Activated CD4-positive, CD25-positive, alpha-beta regulatory T cell (primary cell): Measurements from ENCODE around the gene AGPAT4.

Experiments used
- DNase-seq, 4 experiments: peaks; one replicate each; lab custom pipeline; 2025; lab: John Stamatoyannopoulos, UW

The AGPAT4 gene

DNA sequence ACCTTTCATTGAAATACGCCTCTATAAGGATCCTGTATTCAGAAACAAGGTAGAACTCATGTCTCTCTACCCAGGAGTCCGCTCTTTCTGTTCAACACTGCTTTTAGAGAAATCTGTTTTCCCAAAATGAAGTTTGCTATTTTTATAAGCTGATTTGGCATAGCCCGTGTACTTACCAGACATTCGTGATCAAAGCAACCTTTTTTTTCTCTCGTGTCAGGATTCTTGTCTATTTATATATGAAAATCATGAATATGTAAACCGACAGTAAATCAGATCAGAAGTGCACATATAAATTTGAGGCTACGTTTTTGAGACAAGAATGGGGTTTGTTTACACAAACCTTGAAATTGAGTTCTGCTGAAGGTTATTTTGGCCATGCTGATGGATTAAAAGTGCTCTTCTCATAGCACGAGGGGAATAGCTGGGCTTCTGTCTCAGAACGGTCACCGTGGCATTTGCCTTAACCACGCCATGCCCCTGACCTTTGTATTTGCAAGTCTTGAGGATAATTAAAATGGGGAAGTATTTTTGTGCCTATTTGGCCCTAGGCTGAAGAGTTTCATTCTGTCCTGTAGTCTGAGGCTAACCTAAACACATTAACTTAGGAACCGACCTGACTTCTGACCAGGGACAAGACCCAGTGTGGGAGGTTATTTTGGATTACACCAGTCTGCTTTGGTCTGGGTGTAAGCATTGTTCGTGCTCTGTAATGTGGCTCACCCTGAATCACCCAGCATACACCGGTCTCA, 163.7 kb downstream of the AGPAT4 start:
- DNase-seq = no peak

DNA sequence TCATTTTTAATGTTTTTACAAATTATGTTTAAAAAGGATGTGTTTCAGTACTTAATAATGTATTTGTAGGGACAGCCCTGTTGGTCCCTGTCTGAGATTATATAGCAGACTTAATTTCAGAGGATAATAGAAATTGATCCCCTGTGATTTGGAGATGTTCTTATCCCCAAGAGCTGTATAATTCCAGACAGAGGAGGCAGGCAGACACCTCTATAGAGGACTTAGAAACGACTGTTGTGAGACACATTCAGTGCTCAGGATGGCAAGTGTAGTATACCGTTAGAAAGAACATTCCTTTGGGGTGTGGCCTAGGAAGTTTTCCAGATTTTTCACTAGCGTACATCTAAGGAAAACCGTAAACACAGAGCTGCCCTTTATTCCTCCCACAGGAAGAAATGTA, 164.5 kb downstream of the AGPAT4 start:
- DNase-seq = no peak

DNA sequence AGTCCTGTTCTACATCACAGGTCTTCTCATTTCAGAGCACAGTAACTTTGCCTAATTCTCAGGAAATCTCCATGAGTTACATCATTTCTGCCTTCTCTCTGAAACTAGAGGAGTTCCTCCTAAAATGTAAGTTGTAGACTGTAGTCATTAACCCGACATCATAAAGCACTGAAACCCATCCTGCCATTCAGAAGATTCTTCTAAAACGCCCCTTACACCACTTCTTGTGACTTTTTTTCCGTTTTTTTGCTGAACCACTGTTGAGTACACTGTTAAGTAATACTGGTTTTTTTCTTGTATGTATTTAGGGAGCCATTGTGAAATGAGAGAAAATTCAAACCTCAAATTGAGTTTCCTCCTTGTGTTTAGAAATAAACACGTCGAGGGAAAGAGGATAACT, 164.9 kb downstream of the AGPAT4 start:
- DNase-seq = no peak

DNA sequence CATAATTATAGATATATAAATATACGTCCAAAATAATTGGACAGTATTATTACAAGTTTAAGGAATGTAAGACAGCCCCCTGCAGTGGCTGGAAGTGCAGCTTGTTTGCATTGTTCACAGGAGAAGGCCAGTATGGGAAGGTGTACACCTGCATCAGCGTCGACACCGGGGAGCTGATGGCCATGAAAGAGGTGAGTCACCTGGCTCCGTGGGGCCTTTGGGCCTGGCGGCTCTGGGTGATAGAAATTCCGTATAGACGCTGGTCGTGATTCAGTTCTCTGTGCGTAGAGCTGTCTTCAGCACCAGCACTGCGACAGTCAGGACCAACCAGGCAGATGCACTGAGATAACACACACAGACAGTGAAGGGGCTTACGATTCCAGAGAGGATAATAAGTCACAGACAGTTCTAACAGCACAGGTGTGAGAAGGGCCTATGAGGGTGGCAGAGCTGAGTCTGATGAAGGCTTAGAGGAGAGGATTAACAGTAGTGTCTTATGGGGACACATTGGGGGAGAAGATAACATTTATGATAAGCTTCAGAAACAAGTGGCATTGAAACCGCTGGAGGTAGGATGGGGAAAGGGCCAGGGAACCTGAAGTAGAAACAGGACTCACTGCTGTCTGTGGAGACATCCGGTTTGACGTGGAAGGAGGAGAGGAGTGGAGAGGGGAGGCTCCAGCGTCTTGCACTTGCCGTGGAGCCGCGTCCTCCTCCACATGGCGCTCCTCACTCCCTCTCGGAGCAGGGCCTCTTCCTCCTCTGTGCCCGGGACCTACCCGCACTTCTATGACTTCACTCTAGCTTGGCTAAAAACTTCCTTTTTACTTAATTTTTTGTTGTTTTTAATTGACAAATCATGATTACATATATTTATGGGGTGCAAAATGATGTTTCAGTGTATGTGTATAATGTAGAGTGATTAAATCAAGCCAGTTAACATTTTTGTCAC, 165.8 kb downstream of the AGPAT4 start:
- no peak for DNase-seq

DNA sequence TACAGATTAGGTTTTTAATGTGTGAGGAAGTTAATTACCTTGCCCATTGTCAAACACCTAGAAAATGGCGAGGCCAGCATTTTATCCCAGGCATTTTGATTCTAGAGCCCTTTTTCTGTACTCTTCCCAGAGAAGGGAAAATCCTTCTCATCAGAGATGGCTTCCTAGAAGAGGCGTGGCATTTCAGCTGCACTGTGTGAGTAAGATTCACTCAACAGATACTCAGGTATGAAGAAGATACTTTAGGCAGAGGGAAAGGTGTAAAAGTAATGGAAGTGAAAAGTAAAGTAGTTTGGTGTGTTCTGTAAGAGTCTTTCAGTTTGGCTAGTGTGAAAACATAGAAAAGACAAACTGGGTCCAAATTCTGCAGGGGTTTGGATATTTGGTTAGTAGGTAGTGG, 168.5 kb downstream of the AGPAT4 start:
- no peak for DNase-seq

DNA sequence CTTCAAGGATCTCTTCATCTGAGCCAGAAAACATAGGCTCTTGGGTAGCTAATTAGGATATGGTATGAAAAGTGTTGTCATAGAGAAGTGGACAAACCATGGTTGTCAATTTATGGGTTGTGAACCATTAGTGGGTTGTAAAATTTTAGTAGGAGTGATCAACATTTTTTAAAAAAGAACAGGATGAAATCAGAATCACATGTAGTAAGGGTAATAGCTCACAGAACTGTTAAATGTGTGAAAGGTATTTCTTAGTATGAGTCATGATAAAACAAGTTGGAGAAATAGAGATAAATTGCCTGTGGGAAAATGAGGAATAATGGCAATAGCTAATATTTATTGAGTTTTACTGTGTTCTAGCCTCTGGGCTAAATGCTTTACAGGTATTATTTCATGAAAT, 168.9 kb downstream of the AGPAT4 start:
- no peak for DNase-seq

DNA sequence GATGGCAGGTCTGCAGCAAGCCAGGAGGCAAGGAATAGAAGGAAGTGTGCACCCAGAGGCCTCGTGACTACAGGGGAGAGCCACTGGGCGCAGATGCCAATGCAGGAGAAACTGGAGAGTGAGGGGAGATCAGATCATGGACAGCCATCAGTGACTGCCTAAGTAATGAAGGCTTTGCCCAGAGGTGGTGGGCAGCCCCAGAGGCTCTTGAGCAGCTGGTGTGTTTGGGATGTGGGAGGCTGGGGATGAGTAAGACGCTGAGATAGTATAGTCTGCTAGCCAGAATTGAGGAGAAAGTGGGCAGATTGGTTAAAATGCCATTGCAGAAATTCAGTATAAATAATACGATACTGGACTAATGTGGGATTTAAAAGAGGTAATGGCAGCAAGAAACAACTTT, 170.4 kb downstream of the AGPAT4 start:
- no peak for DNase-seq

DNA sequence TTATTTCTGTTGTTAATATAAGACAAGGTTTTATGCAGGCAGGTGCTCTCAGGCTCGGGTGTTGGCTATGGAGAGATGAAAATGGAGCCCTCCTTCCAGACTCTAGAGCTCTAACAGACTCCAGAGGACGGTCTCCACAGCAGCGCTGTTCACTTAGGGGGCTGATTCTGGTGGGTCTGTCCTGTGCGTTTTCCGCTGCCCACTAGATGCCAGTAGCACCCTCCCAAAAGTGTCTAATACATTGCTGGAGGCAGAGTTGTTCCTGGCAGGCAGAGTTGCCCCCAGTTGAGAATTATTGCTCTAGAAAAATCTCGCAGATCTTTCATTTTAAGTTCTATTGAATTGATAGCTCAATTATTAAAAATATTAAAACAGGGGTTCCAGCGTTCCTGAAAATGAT, 172.3 kb downstream of the AGPAT4 start:
- DNase-seq = no peak

DNA sequence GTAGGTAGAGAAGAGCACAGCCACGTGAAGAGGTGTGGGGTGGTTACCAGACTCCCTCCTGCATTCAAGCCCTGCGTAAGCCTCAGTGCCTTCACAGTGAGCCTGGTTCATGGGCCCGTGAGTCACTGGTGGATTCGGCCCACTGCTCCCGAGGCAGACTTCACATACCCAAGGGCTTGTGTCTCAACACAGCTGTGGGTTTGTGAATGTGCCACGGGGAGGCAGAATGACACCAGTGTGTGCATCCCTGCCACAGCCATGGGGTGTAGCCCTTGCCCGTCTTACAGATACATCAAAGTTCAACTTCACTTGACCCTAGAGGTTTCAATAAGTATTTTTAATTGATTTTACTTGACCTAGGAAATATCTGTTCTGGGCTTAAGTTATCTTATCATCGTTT, 173.8 kb downstream of the AGPAT4 start:
- no peak for DNase-seq

DNA sequence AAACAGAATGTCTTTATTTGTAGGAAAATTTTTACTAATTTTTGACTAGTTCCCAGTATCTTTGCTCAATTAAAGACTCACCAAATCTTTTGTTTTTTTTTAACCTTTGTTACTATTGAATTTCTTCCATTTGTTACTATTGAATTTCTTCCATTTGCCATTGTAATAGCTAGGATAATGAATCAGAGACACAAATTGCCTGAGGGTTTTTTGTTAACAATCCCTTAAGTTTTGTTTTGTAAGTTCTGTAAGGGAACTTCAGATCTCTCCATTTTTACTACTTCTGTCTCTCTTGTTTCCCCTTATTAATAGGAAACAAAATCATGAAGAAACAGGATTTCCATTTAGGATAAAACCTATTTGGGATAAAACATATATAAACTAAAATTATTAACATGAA, 177.9 kb downstream of the AGPAT4 start:
- DNase-seq = no peak

DNA sequence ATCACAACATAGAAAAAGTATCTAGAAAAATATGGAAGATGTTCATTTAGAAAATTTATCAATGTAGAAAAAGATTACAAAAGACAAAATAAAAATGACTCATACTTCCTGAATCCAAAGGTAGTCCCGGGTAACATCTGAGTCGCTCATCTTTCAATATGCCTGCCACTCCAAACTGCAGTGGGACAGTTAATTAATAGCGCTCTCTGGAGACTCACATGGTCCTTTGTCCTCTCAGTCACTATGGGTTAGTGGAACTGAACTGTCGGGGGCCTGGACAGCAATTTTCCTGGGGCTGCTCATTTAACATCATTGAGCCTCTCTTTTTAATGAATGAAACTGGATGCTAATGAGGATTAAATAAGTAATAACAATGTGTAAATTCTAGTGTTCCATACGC, 178.9 kb downstream of the AGPAT4 start:
- DNase-seq = no peak

DNA sequence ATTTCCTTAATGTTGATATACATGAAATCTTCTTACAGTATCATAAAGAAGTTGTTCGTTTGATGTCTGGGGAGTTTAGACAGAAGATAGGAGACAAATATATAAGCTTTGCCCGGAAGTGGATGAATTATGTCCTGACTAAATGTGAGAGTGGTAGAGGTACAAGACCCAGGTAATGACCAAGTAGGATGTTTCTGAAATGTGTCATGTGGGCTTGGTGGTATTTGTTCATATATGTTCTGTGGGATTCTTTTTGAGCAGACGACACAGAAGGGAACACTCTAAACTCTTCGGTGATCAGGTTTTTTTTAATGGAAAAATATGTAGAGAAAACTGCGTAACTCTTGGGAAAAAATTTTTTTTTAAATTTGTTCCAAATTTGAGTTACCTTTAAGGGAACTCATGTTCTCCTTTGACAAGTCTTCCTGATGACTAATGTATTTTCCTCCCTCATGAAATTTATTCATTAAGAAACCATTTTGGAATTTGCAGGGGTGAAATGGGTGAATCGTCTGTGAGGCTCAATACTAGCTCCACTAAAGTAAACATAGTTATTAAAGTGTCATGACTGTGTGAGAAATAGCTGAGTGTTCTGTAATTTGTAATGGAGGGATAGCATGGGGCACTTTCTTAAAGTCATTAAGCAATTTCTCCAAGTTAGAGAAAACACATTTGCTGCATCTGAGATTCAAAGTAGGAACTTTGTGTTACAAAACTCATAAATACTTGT, 181.7 kb downstream of the AGPAT4 start:
- DNase-seq = no peak

DNA sequence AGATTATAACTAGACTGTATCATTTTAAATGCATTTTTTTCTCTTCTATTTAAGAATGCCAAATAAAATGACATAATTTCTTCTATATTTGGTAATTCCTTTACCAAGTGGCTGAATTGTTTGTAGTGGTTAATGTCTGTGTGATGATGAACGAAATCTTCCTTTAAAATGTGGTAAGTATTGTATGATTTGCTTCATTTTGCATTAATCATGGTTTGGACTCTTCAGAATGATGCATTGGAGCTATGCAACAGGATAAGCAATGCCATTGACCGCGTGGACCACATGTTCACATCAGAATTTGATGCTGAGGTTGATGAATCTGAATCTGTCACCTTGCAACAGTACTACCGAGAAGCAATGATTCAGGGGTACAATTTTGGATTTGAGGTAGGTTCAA, 182.7 kb downstream of the AGPAT4 start:
- DNase-seq = no peak

DNA sequence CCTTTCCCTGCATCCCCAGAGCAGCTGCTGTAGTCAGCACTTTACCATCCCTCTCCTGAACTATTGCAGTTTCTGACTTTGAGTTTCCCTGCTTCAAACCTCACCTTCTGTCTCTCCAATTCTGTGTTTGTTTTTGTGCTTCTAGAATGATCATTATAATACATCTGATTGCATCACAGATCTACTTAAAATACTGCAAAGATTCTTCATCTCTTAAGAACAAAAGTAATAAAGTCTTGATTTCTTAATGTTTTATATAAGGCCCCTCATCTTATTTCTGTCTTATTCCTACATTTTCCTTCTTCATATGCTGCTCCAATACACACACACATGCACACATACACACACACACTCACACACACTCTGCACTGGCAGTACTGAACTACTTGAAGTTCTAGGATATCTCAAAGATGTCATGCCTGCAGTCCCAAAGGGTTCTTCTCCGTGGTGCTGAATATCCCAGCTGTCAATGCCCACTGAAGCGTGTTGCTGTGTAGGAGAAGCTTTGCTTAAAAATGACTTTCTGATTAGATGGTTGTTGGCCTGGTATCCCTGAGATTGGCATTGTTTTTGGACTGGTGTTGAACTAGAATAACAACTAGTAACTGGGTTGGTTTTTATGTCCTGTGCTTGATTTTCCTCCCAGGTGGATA, 185.1 kb downstream of the AGPAT4 start:
- no peak for DNase-seq

DNA sequence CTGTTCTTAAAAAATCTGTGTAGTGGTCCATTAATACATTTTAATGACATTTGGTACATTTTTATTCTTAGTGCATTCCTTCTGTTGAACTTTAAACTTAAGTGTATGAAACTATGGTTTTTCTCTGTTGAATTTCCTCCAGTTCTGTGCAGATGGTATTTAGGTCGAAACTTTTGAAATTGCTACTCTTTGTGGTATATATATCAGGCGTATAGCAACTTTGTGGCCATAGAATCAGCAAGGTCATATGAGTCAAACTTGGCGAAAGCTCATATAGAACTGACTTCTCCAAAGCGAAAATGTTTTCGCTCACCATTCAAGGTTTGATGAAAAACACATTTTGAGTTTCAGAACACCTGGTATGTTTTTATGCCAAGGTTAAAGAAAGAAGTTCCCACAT, 188.6 kb downstream of the AGPAT4 start:
- no peak for DNase-seq

DNA sequence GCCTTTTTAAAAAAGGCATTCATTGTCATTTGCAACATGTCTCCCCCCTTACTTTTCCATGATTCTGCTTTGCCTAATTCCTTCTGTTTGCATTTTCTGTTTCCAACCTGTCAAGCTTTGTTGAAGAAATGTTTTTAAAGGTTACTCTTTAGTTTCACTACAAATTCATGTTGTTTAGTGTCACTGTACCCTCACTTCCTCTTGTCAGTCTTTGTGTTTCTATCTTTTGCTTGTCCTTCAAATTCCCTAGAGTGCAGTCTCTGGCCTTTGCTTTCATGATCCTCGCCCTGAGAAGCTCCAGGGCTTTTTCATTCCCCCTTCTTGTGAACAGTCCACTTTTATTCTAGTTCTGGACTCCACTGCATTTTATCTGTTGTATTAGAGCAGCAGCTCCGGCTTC, 191.6 kb downstream of the AGPAT4 start:
- no peak for DNase-seq

DNA sequence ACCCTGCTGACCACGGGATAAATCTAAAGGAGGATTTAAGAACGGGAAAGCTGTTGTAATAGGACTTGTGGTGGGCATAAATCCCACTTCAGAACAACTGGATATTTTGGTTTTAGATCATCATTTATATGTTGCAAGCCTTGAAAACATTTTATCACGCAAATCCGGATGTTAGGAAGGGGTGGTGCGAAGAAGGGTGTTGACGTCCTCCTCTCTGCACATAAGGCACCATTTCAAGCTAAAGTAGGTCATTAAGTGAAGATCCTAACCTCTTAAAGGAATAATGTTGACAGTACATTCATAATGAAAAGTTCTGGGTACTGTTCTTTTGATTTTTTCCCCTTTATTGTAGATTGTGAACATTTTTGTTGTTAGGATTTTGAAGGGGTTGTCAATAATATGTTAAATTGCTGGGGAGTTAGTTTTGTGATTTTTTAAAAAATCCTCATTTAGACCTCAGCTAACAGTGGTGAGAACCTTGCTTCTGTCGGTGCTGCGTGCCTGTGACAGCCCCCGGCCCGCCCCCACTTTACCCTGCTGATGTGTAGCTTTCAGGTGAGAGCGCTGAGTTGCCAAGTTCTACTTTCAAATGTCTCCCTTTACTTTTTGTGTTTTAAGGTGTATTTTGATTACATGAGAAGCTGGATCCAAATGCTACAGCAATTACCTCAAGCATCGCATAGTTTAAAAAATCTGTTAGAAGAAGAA, 193.4 kb downstream of the AGPAT4 start:
- no peak for DNase-seq
